H54 (cell line): ENCODE measurements around the gene ATP12A.

Experiments
- DNase-seq: peaks from one replicate; pipeline ENCODE4 v3.0.0; 2011; ENCODE audit warnings: low spot score, mixed read lengths; ENCODE audit not compliant: insufficient read length
- FAIRE-seq: peaks from 3 replicates; lab custom pipeline; 2011; peaks lifted over from hg19 to GRCh38; lab: Jason Lieb, UNC
- POLR2A ChIP-seq: IDR thresholded peaks from 2 replicates; pipeline ENCODE4 v1.6.1; 2011; ENCODE audit warnings: low read depth, mild to moderate bottlenecking, low read length

ATP12A gene

GRCh38 chr13:24688111-24688510 lies 7.9 kb downstream of the ATP12A start:
- TF ChIP-seq POLR2A = no peak
- FAIRE-seq = no peak

GRCh38 chr13:24688950-24689349 lies 8.7 kb downstream of the ATP12A start:
- DNase-seq = no peak
- TF ChIP-seq POLR2A = no peak
- FAIRE-seq = no peak

More at GRCh38 chr13:24688111-24688510, 7.9 kb downstream of the ATP12A start:
- DNase-seq = no peak

GRCh38 chr13:24691381-24691780 lies 11.2 kb downstream of the ATP12A start:
- FAIRE-seq = no peak
- TF ChIP-seq POLR2A = no peak

GRCh38 chr13:24692561-24692960 lies 12.4 kb downstream of the ATP12A start:
- DNase-seq (peak; percentile 29), FAIRE-seq (no peak)
- TF ChIP-seq POLR2A = no peak

More at GRCh38 chr13:24691381-24691780, 11.2 kb downstream of the ATP12A start:
- DNase-seq = no peak

GRCh38 chr13:24693862-24694471 lies 13.8 kb downstream of the ATP12A start:
- TF ChIP-seq POLR2A = no peak
- FAIRE-seq (peak; percentile 50), DNase-seq (peak; percentile 53)

- no peak for FAIRE-seq
- no peak for DNase-seq
- TF ChIP-seq POLR2A = no peak
Measured at GRCh38 chr13:24694907-24695306, 14.7 kb downstream of the ATP12A start.

GRCh38 chr13:24698686-24699085 lies 18.5 kb downstream of the ATP12A start:
- DNase-seq (no peak), FAIRE-seq (no peak)
- no peak for TF ChIP-seq POLR2A

- no peak for DNase-seq
- no peak for TF ChIP-seq POLR2A
- FAIRE-seq = no peak
Measured at GRCh38 chr13:24699541-24699940, 19.3 kb downstream of the ATP12A start.

- FAIRE-seq (no peak), DNase-seq (no peak)
- no peak for TF ChIP-seq POLR2A
Measured at GRCh38 chr13:24700539-24700938, 20.3 kb downstream of the ATP12A start.

GRCh38 chr13:24706886-24707585 lies 26.8 kb downstream of the ATP12A start:
- TF ChIP-seq POLR2A = no peak
- FAIRE-seq (no peak), DNase-seq (no peak)

GRCh38 chr13:24709186-24709913 lies 29.1 kb downstream of the ATP12A start:
- FAIRE-seq = no peak
- TF ChIP-seq POLR2A = no peak
- DNase-seq = no peak

- FAIRE-seq = no peak
- DNase-seq = no peak
- no peak for TF ChIP-seq POLR2A
Measured at GRCh38 chr13:24713022-24713421, 32.8 kb downstream of the ATP12A start.

GRCh38 chr13:24716011-24716410 lies 35.8 kb downstream of the ATP12A start:
- DNase-seq (no peak), FAIRE-seq (no peak)
- no peak for TF ChIP-seq POLR2A

- TF ChIP-seq POLR2A = no peak
- no peak for FAIRE-seq
- no peak for DNase-seq
Measured at GRCh38 chr13:24716446-24716845, 36.2 kb downstream of the ATP12A start.

- no peak for TF ChIP-seq POLR2A
- FAIRE-seq = no peak
- no peak for DNase-seq
Measured at GRCh38 chr13:24717217-24717616, 37.0 kb downstream of the ATP12A start.
